ENCODE measurements around the gene HOXD13. TPM values are rescaled to one million over a fixed set of nuclear protein-coding genes. Genes with fewer than 3 reads are reported as not detected.

The HOXD13 gene
- total and polyA plus RNA-seq, 2 of the 8 experiments (the other 6 are each of a cell fraction or from before 2014, with no cell fraction given), result not detected

- TF ChIP-seq SRF (IDR thresholded peaks at IDR 0.05; ENCODE audit: low read depth, low read length) (no peak), POU5F1 (IDR thresholded peaks at IDR 0.05; ENCODE audit: low read depth, low read length) (no peak), TBP (IDR thresholded peaks at IDR 0.05; ENCODE audit: low read depth, low read length) (no peak; the same call in 1 of the 2 replicates), FOSL1 (IDR thresholded peaks at IDR 0.05; ENCODE audit: insufficient read depth, low read depth, low read length) (no peak), CTBP2 (IDR thresholded peaks at IDR 0.05; ENCODE audit: borderline replicate concordance, insufficient read depth, insufficient read length, low read length) (no peak)
Observed at GRCh38 chr2:176122683-176123410, 30.3 kb downstream of the HOXD13 start, which contains the start of gene HOXD9 (continued).

Data from H1 (cell line).